GM19035 (cell line): Measurements from ENCODE around the gene TSG101.
A peak's percentile ranks its signal among the peaks of the same experiment; 100 is the strongest.

Source experiments
- ATAC-seq: cut with Tn5 transposase; IDR thresholded peaks from one replicate; pipeline ENCODE4 v1.9.1; 2021; ENCODE audit not compliant: unreplicated experiment

Gene TSG101

GRCh38 chr11:18493310-18493709, 33.4 kb downstream of the TSG101 start:
- no peak for ATAC-seq

GRCh38 chr11:18492888-18493287, 33.9 kb downstream of the TSG101 start:
- no peak for ATAC-seq

- ATAC-seq: no peak
Measured at GRCh38 chr11:18491924-18492323, 34.8 kb downstream of the TSG101 start.

- no peak for ATAC-seq
Measured at GRCh38 chr11:18490736-18491485, 35.8 kb downstream of the TSG101 start.

GRCh38 chr11:18490319-18490718, 36.4 kb downstream of the TSG101 start:
- no peak for ATAC-seq

DNA sequence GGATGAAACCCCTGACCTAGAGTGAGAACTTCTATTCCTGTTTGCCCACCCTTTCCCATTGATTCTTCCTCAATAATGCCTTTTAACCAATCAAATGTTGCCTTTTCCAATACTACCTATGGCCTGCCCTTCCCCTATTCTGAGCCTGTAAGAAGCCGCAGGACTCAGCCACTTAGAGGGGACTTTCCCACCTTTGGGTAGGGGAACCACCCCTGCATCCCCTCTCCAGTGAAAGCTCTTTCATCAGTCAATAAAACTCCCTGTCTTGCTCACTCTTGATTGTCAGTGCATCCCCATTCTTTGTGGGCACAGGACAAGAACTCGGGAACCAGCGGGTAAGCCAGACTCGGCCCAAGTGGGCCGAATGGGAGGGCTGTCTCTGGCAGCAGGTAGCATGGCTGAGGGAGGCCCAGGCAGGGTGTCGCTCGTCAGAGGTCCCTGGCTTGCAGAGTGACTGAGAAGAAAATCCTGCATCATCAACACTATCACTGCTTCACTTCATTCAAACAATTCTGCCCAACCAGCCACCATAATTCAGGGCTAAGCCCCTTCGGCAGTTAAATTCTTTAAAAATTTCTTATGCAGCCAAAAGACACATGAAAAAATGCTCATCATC, 40.7 kb downstream of the TSG101 start:
- peak; percentile 53 for ATAC-seq

- no peak for ATAC-seq
Measured at GRCh38 chr11:18479063-18479462, 47.7 kb downstream of the TSG101 start.

- ATAC-seq: no peak
Measured at GRCh38 chr11:18472587-18472986, 54.2 kb downstream of the TSG101 start.

DNA sequence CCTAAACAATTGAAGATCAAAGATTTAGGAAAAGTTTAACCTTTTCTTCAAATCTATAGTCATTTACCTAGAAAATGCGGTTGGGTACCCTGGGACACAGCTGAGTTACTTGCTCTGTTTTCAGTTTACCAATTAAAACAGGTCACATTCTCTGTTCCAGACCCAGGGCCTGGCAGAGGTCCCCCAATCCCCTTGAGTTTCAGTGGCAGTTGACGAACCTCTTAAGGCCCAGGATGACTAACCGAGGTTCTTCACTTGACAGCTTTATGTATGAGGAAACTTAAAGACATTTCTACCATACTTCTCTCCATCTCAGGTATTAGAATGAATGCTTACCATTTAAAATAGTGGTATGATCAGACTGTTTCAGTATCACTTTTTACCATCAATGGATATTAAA, 54.7 kb downstream of the TSG101 start:
- no peak for ATAC-seq

- ATAC-seq: no peak
Measured at GRCh38 chr11:18468961-18469360, 57.8 kb downstream of the TSG101 start.

DNA sequence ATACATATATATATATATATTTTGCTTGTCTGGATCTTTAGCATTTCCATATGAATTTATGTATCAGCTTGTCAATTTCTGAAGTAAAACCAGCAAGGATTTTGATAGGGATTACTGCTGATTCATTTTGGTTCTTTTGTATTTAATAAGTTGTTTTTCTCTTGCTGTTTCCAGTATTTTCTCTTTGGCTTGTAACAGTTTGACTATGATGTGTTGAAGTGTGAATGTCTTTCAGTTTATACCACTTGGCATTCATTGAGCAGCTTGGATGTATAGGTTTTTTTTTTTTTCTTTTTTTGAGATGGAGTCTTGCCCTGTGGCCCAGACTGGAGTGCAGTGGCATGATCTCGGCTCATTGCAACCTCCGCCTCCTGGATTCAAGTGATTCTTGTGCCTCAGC, 58.7 kb downstream of the TSG101 start:
- no peak for ATAC-seq

GRCh38 chr11:18466402-18466801, 60.3 kb downstream of the TSG101 start:
- ATAC-seq: no peak

DNA sequence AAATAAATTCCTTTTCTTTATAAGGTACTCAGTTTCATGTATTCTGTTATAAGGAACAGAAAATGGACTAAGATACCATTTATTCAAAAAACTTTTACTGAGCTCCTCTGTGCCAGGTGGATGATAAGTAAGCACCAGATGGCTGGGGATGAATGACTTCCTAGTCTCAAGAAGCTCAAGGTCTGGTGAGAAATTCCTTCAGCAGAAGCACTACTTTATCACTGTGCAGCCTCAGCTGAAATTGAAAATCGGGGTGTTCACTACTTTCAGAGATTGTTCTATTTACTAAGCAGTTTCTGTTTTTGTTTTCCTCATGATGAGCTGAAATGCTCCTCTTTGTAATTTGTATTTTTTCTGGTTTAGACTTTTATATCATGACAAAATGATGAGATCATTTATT, 63.3 kb downstream of the TSG101 start:
- ATAC-seq: no peak

DNA sequence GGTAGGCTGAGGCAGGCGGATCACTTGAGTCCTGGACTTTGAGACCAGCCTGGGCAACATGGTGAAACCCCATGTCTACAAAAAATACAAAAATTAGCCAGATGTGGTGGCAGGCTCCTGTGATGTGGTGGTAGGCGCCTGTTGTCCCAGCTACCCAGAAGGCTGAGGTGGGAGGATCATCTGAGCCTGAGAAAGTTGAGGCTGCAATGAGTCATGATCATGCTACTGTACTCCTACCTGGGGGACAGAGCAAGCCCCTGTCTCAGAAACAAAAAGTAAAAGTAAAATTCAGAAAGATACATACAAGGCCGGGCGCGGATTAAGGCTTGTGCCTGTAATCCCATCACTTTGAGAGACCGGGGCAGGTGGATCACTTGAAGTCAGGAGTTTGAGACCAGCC, 64.8 kb downstream of the TSG101 start:
- no peak for ATAC-seq

DNA sequence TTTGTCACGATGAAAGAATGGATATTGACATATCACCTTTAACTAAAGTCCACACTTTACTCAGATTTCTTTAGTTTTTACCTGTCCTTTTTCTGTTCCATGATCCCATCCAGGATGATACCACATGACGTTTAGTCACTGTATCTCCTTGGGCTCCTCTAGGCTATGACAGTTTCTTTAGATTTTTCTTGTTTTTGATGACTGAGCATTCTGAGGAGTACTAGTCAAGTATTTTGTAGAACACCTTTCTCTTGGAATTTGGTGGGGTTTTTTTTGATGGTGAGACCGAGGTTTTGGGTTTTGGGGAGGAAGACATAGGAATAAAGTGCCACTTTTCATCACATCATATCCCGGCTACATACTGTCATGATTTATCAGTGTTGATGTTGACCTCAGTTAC, 67.1 kb downstream of the TSG101 start:
- ATAC-seq: no peak

- ATAC-seq: no peak
Measured at GRCh38 chr11:18457450-18457849, 69.3 kb downstream of the TSG101 start.

GRCh38 chr11:18455686-18456372, 70.9 kb downstream of the TSG101 start, which contains the start of gene LDHAL6A:
LDHAL6A (plus strand) TSS chr11:18455856; CDS start chr11:18456681, 825 bp downstream.
- ATAC-seq: no peak

GRCh38 chr11:18452927-18453326, 73.8 kb downstream of the TSG101 start:
- ATAC-seq: no peak

- no peak for ATAC-seq
Measured at GRCh38 chr11:18449251-18449650, 77.5 kb downstream of the TSG101 start.

- ATAC-seq: no peak
Measured at GRCh38 chr11:18438691-18439090, 88.1 kb downstream of the TSG101 start.
